Measurements from ENCODE around the gene FLT3LG.

FLT3LG gene

DNA sequence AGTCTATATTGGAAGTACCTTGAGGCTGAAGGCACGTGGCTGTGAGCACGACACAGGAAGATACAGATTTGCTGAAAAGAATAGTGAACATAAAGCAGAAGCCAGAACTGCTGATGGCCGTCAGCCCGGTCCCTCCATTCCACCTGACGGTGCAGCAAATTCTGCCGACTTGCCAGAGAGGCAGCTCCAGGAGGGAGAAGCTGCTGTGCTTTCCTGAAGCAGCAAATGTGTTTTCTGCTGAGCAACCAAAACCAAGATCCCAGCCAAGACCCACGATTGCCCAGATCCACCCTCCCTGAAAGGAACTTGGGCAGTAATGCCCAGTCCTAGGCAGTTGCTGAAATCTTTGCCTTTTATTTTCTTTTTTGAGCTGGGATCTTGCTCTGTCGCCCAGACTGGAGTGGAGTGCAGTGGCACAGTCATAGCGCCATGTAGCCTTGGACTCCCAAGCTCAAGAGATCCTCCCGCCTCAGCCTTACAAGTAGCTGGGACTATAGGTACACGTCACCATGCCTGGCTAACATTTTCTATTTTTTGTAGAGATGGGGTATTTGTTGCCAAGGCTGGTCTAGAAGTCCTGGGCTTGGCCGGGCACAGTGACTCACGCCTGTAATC, 46.8 kb downstream of the FLT3LG start:
- no peak for DNase-seq

DNA sequence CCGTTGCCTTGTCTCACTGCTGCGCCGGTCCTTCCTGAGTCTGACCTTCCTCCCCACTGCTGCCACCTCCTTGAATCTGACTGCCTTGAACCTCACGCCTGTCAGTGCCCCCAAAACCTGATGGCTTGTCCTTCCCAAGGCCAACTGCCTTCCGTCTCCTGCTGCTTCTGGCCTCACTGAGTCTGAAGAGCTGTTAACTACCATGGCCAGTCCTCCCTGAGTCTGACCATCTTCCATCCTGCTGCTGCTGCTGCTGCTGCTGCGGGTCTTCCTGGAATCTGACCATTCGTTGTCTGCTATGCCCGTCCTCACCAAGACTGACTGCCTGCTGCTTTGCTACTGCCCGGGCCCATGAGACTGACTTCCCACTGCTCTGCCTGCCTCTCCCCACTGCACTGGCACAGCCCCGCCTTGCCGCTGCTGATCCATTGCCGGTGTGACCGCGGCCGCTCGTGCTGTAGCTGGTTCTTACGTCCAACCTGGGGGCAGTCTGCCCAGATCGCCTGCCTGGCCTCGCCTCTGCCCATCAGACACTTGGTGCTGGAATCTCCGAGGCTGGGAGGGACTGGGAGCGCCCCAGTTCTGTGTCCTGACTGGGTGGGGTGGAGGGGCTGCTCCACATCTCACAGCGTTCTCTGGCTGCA, 50.9 kb downstream of the FLT3LG start:
- DNase-seq, result no peak

DNA sequence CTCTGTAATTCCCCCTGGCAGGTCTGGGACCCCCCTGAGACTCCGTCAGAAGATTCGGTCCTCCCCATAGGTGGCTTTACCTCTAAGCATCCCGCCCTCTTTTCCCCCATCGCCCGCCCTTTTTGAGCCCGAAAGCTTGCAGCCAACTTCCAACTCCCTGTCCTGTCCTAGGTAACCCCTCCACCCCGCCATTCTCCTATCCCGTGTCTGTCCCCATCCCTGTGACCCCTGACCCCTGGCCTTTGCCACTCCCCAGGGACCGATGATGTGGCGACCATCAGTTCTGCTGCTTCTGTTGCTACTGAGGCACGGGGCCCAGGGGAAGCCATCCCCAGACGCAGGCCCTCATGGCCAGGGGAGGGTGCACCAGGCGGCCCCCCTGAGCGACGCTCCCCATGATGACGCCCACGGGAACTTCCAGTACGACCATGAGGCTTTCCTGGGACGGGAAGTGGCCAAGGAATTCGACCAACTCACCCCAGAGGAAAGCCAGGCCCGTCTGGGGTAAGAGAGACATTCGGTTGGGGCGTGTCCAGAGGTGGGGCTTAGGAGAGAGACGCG, 54.3 kb downstream of the FLT3LG start:
- DNase-seq, result no peak

DNA sequence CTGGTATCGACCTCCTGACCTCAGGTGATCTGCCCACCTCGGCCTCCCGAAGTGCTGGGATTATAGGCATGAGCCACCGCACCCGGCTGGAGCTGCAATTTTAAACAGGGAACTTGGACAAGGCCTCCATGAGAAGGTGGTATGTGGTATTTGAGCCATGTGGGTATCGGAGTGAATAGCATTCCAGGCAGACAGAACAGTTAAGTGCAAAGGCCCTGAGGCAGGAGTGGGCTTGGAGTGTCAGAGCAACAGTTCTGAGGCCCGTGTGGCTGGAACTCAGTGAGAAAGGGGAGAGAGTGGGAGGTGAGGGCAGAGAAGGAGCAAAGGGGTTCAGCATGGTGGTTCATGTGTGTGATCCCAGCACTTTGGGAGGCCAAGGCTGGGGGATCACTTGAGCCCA, 56.7 kb downstream of the FLT3LG start:
- DNase-seq, result no peak

DNA sequence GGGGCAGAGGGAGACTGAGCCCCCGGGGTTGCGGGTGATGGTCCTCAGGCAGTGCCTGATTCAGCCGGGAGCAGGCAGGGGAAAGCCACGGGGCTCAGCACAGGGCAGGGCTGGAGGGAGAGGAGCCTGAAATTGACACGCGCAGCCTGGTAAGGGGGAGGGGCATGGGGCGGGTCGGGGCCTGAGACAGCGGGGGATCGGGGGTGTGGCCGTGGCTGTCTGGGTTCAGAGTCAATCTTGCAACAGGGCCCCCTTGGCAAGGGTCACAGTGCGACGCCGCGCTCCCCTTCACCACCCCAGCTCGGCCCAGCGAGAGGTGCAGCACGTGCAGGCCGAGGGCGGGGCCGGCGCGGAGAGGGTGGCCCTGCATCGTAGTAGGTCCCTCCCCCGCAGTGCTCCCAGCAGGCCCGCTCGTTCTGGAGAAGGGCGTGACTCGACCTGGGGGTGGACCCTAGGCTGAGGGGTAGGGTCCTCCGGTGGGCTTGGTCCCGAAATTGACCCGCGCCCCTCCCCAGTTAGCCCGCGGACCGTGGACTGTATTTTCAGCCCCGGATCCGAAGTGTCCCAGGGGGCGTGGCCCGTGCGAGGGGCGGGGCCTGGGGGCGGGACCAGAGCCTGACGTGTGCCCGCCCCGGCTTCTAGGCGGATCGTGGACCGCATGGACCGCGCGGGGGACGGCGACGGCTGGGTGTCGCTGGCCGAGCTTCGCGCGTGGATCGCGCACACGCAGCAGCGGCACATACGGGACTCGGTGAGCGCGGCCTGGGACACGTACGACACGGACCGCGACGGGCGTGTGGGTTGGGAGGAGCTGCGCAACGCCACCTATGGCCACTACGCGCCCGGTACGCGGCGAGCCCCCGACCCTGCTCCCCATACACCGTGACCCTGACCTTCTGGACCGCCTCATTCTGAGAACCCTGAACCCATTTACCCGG, 59.8 kb downstream of the FLT3LG start:
- no peak for DNase-seq

DNA sequence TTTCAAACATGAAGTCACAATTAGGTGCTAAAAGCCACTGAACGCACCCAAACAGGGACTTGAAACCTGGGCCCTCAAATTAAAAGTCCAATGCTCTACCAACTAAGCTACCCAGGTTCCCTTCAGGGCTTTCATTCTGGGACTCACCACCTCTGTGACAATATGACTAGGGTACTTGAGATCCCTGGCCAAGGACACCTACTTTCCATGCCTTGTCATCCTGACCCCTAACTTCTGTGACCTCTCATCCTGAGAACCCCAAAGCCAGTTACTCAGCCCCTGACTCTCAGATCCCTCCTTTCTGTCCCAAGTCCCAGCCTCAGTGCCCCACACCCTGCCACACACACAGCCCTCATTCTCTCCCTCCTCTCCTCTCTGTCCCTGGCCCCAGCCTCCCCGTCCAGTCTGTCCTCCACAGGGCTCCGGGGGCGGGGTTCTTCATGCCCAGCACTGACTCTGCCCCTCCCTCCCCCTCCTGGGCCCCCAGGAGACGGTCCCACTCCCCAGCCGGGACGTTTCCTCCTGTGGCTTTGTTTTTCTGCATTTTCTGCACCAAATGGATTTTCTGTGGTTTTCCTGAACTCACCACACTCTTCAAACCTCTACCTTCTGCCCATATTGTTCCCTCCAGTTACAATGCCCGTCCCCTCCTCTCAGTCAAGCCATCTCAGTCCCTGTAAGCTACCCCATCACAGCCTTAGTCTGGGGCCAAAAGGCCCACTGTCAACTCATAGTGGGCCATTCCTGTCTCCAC, 60.8 kb downstream of the FLT3LG start:
- DNase-seq, result no peak

Data from NCI-H1048 (cell line).